HEK293 (cell line): ENCODE results near the gene HSD11B1.

Source experiments
- CTCF ChIA-PET: fragments of 350-600 bp; formaldehyde crosslinking; extraction: SDS; loops from one replicate; lab custom pipeline; 2021; ENCODE audit warnings: antibody characterized with exemption; lab: Yijun Ruan, JAX
- POLR2A ChIA-PET: fragments of 300-600 bp; formaldehyde crosslinking; extraction: SDS; loops from one replicate; lab custom pipeline; 2020; ENCODE audit warnings: antibody characterized with exemption, inconsistent platforms; lab: Yijun Ruan, JAX
- H3K27ac ChIP-seq: fragments of 200-500 bp; sonication (Bioruptor generic); 2 replicates; pipeline ENCODE4 v1.5.1; 2014; ENCODE audit warnings: low read depth, low read length, control low read depth, inconsistent platforms; ENCODE audit errors: extremely low read depth
- H3K36me3 ChIP-seq, 2 experiments: fragments of 200-500 bp in 1 of 2; sonication (Bioruptor generic) in 1 of 2; 1 replicate in 1 of 2; 2 replicates in 1 of 2; pipeline ENCODE4 v1.5.1; 2014 to 2017; ENCODE audit warnings: inconsistent platforms in 2 of 2, low read length in 2 of 2; ENCODE audit not compliant: control insufficient read depth in 2 of 2, insufficient read depth in 1 of 2
- H3K4me1 ChIP-seq: fragments of 200-500 bp; sonication (Bioruptor generic); 2 replicates; pipeline ENCODE4 v1.5.1; 2014; ENCODE audit warnings: mild to moderate bottlenecking, low read length, inconsistent platforms; ENCODE audit not compliant: control insufficient read depth, insufficient read depth
- H3K4me3 ChIP-seq: 2 replicates; pipeline ENCODE4 v1.5.1; 2011; ENCODE audit warnings: low read depth, mild to moderate bottlenecking, control low read depth, low read length, moderate library complexity
- H3K9me3 ChIP-seq: fragments of 200-500 bp; sonication (Bioruptor generic); 2 replicates; pipeline ENCODE4 v1.5.1; 2014; ENCODE audit warnings: low read depth, low read length, inconsistent platforms; ENCODE audit not compliant: control insufficient read depth, insufficient read depth
- MYNN ChIP-seq: fragments of 450-650 bp; formaldehyde crosslinking; IDR thresholded peaks from 2 replicates; pipeline ENCODE4 v1.5.1; 2016; ENCODE audit warnings: missing biosample characterization, missing genetic modification characterization, borderline replicate concordance
- SP7 ChIP-seq: fragments of 450-650 bp; formaldehyde crosslinking; IDR thresholded peaks from 2 replicates; pipeline ENCODE4 v1.5.1; 2016; ENCODE audit warnings: missing biosample characterization, missing genetic modification characterization
- ZNF114 ChIP-seq: fragments of 450-650 bp; formaldehyde crosslinking; IDR thresholded peaks from 2 replicates; pipeline ENCODE4 v1.5.0; 2017; ENCODE audit warnings: missing biosample characterization, missing genetic modification characterization
- ZNF23 ChIP-seq: fragments of 450-650 bp; formaldehyde crosslinking; IDR thresholded peaks from 2 replicates; pipeline ENCODE4 v1.5.1; 2016; ENCODE audit warnings: missing biosample characterization, missing genetic modification characterization, borderline replicate concordance
- ZNF416 ChIP-seq: fragments of 450-650 bp; formaldehyde crosslinking; IDR thresholded peaks from 2 replicates; pipeline ENCODE4 v1.5.1; 2016; ENCODE audit warnings: missing biosample characterization, missing genetic modification characterization
- ZNF426 ChIP-seq: fragments of 450-650 bp; formaldehyde crosslinking; IDR thresholded peaks from 2 replicates; pipeline ENCODE4 v1.5.1; 2017; ENCODE audit warnings: missing biosample characterization, missing genetic modification characterization, mild to moderate bottlenecking, inconsistent platforms, moderate library complexity
- ZNF521 ChIP-seq: fragments of 450-650 bp; formaldehyde crosslinking; IDR thresholded peaks from 2 replicates; pipeline ENCODE4 v1.5.1; 2017; ENCODE audit warnings: missing biosample characterization, mild to moderate bottlenecking, missing genetic modification characterization
- ZNF621 ChIP-seq: fragments of 450-650 bp; formaldehyde crosslinking; IDR thresholded peaks from 2 replicates; pipeline ENCODE4 v1.5.1; 2017; ENCODE audit warnings: missing biosample characterization, missing genetic modification characterization
- ZNF707 ChIP-seq: fragments of 450-650 bp; formaldehyde crosslinking; IDR thresholded peaks from 2 replicates; pipeline ENCODE4 v1.5.1; 2016; ENCODE audit warnings: missing biosample characterization, missing genetic modification characterization
- TF ChIP-seq, protein P1 (sequence below): fragments of 450-650 bp; formaldehyde crosslinking; optimal IDR thresholded peaks from 2 replicates; pipeline ENCODE3; 2016; ENCODE audit warnings: missing biosample characterization, mild to moderate bottlenecking, missing genetic modification characterization
- TF ChIP-seq, protein P2 (sequence below): fragments of 450-650 bp; formaldehyde crosslinking; IDR thresholded peaks from 2 replicates; pipeline ENCODE4 v1.5.1; 2017; ENCODE audit warnings: missing biosample characterization, mild to moderate bottlenecking, missing genetic modification characterization, moderate library complexity
- TF ChIP-seq, protein P3 (sequence below): fragments of 450-650 bp; formaldehyde crosslinking; IDR thresholded peaks from 2 replicates; pipeline ENCODE4 v1.5.1; 2016; ENCODE audit warnings: missing biosample characterization, missing genetic modification characterization, low read depth
- TF ChIP-seq, protein P4 (sequence below): fragments of 450-650 bp; formaldehyde crosslinking; IDR thresholded peaks from 2 replicates; pipeline ENCODE4 v1.5.1; 2016; ENCODE audit warnings: missing biosample characterization, missing genetic modification characterization, borderline replicate concordance
- TF ChIP-seq, protein P5 (sequence below): fragments of 450-650 bp; formaldehyde crosslinking; conservative IDR thresholded peaks from 2 replicates; pipeline ENCODE4 v1.5.1; 2016; ENCODE audit warnings: low read depth, missing biosample characterization, missing genetic modification characterization
- TF ChIP-seq, protein P6 (sequence below): fragments of 450-650 bp; formaldehyde crosslinking; IDR thresholded peaks from 2 replicates; pipeline ENCODE4 v1.5.1; 2016; ENCODE audit warnings: missing biosample characterization, missing genetic modification characterization, low read depth

Gene HSD11B1

DNA sequence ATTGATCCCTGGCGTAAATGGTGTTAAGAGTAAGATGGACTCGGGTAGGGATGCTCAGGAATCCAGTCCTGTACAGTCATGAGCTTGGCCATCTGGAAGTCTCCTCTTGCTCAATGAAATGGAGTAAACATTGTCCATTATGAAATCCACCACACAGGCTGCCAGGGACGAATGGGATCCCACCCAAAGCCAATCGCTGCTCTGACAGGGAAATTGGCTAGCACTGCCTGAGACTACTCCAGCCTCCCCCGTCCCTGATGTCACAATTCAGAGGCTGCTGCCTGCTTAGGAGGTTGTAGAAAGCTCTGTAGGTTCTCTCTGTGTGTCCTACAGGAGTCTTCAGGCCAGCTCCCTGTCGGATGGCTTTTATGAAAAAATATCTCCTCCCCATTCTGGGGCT, at the start of gene HSD11B1:
HSD11B1 (plus strand) TSS at position 263 of the 400 bp plus-strand sequence; CDS start at position 360, 97 bp downstream.
- H3K36me3 ChIP-seq = no peaks in the 10 kb centered on the region
- no peak within 1 kb of the TSS for H3K27ac ChIP-seq
- H3K4me3 ChIP-seq = no peak within 1 kb of the TSS
- H3K4me1 ChIP-seq = no peaks in the 10 kb centered on the region
- no peaks in the 10 kb centered on the region for H3K9me3 ChIP-seq
- CTCF ChIA-PET = interaction anchor here (1.0 to 1.6 kb wide), 2 partner anchors 43 to 114 kb away, joined by 5 read pairs; no protein-coding TSS in a partner anchor
- POLR2A ChIA-PET = no interaction called here
- TF ChIP-seq ZNF521 (tag by site-specific recombination) (no peak), ZNF23 (tag by site-specific recombination) (no peak), MYNN (no peak)
- TF ChIP-seq, protein P1, sequence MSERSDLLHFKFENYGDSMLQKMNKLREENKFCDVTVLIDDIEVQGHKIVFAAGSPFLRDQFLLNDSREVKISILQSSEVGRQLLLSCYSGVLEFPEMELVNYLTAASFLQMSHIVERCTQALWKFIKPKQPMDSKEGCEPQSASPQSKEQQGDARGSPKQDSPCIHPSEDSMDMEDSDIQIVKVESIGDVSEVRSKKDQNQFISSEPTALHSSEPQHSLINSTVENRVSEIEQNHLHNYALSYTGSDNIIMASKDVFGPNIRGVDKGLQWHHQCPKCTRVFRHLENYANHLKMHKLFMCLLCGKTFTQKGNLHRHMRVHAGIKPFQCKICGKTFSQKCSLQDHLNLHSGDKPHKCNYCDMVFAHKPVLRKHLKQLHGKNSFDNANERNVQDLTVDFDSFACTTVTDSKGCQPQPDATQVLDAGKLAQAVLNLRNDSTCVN (tag by site-specific recombination) = no peak
- TF ChIP-seq, protein P2, sequence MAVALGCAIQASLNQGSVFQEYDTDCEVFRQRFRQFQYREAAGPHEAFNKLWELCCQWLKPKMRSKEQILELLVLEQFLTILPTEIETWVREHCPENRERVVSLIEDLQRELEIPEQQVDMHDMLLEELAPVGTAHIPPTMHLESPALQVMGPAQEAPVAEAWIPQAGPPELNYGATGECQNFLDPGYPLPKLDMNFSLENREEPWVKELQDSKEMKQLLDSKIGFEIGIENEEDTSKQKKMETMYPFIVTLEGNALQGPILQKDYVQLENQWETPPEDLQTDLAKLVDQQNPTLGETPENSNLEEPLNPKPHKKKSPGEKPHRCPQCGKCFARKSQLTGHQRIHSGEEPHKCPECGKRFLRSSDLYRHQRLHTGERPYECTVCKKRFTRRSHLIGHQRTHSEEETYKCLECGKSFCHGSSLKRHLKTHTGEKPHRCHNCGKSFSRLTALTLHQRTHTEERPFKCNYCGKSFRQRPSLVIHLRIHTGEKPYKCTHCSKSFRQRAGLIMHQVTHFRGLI (tag by site-specific recombination) = no peak

DNA sequence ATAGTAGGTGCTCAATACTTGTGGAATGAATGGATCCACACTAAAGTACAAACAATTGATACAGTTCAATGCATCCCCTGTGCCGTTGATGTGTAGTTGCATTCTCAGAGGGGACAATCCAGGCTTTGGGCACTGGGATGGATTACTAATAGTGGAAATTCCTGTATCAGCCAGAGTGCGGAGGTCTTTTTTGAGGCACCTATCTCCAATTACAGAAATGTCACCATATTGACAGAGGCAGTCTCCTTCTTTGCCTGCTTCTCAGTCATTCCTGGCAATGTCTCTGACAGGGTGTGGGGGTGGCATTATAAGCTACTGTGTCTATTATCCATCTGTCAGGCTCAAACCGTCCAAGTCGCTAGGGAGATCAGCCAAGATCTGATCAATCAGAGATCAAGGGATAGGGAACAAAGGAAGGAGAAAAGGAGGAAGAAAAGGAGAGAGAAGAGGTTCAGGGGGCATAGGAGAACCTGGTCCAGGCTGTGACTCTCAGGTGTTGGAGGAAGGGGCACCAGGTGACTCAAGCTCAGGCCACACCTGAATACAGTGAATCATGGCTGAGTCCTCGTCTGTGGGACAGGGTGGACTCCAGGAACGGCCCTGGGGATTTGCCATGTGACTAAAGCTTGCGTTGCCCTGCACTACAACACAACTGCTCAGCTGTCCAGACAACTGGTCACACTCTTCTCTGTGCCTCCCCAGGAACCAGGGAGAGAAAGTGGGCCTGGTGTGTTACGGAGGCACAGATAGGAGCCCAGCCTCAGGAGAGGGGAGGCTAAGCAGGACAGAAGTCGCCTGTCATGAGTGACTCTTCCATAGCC, 49.0 kb upstream of the HSD11B1 start:
- TF ChIP-seq ZNF426 (tag by site-specific recombination) (no peak), ZNF707 (tag by site-specific recombination) (no peak), SP7 (tag by site-specific recombination) (no peak), ZNF114 (tag by site-specific recombination) (no peak), ZNF621 (tag by site-specific recombination) (no peak), ZNF416 (tag by site-specific recombination) (no peak)
- TF ChIP-seq, protein P3, sequence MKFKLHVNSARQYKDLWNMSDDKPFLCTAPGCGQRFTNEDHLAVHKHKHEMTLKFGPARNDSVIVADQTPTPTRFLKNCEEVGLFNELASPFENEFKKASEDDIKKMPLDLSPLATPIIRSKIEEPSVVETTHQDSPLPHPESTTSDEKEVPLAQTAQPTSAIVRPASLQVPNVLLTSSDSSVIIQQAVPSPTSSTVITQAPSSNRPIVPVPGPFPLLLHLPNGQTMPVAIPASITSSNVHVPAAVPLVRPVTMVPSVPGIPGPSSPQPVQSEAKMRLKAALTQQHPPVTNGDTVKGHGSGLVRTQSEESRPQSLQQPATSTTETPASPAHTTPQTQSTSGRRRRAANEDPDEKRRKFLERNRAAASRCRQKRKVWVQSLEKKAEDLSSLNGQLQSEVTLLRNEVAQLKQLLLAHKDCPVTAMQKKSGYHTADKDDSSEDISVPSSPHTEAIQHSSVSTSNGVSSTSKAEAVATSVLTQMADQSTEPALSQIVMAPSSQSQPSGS (tag by site-specific recombination) = no peak
- TF ChIP-seq, protein P4, sequence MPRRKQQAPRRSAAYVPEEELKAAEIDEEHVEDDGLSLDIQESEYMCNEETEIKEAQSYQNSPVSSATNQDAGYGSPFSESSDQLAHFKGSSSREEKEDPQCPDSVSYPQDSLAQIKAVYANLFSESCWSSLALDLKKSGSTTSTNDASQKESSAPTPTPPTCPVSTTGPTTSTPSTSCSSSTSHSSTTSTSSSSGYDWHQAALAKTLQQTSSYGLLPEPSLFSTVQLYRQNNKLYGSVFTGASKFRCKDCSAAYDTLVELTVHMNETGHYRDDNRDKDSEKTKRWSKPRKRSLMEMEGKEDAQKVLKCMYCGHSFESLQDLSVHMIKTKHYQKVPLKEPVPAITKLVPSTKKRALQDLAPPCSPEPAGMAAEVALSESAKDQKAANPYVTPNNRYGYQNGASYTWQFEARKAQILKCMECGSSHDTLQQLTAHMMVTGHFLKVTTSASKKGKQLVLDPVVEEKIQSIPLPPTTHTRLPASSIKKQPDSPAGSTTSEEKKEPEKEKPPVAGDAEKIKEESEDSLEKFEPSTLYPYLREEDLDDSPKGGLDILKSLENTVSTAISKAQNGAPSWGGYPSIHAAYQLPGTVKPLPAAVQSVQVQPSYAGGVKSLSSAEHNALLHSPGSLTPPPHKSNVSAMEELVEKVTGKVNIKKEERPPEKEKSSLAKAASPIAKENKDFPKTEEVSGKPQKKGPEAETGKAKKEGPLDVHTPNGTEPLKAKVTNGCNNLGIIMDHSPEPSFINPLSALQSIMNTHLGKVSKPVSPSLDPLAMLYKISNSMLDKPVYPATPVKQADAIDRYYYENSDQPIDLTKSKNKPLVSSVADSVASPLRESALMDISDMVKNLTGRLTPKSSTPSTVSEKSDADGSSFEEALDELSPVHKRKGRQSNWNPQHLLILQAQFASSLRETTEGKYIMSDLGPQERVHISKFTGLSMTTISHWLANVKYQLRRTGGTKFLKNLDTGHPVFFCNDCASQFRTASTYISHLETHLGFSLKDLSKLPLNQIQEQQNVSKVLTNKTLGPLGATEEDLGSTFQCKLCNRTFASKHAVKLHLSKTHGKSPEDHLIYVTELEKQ = no peak
- TF ChIP-seq, protein P5, sequence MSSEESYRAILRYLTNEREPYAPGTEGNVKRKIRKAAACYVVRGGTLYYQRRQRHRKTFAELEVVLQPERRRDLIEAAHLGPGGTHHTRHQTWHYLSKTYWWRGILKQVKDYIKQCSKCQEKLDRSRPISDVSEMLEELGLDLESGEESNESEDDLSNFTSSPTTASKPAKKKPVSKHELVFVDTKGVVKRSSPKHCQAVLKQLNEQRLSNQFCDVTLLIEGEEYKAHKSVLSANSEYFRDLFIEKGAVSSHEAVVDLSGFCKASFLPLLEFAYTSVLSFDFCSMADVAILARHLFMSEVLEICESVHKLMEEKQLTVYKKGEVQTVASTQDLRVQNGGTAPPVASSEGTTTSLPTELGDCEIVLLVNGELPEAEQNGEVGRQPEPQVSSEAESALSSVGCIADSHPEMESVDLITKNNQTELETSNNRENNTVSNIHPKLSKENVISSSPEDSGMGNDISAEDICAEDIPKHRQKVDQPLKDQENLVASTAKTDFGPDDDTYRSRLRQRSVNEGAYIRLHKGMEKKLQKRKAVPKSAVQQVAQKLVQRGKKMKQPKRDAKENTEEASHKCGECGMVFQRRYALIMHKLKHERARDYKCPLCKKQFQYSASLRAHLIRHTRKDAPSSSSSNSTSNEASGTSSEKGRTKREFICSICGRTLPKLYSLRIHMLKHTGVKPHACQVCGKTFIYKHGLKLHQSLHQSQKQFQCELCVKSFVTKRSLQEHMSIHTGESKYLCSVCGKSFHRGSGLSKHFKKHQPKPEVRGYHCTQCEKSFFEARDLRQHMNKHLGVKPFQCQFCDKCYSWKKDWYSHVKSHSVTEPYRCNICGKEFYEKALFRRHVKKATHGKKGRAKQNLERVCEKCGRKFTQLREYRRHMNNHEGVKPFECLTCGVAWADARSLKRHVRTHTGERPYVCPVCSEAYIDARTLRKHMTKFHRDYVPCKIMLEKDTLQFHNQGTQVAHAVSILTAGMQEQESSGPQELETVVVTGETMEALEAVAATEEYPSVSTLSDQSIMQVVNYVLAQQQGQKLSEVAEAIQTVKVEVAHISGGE = no peak
- TF ChIP-seq, protein P6, sequence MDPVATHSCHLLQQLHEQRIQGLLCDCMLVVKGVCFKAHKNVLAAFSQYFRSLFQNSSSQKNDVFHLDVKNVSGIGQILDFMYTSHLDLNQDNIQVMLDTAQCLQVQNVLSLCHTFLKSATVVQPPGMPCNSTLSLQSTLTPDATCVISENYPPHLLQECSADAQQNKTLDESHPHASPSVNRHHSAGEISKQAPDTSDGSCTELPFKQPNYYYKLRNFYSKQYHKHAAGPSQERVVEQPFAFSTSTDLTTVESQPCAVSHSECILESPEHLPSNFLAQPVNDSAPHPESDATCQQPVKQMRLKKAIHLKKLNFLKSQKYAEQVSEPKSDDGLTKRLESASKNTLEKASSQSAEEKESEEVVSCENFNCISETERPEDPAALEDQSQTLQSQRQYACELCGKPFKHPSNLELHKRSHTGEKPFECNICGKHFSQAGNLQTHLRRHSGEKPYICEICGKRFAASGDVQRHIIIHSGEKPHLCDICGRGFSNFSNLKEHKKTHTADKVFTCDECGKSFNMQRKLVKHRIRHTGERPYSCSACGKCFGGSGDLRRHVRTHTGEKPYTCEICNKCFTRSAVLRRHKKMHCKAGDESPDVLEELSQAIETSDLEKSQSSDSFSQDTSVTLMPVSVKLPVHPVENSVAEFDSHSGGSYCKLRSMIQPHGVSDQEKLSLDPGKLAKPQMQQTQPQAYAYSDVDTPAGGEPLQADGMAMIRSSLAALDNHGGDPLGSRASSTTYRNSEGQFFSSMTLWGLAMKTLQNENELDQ (tag by site-specific recombination) = no peak
- Histone ChIP-seq H3K4me3 (no peak overlapping the region), H3K27ac (no peak overlapping the region), H3K9me3 (no peaks in the 10 kb centered on the region), H3K4me1 (peaks cover 12% of the 10 kb centered on the region), H3K36me3 (no peaks in the 10 kb centered on the region)
- CTCF ChIA-PET = interaction anchor here (0.5 kb wide), 1 partner anchor 28 kb away, joined by 3 read pairs; no protein-coding TSS in a partner anchor
- POLR2A ChIA-PET = no interaction called here
